GM19023 (cell line): ENCODE measurements around the gene ACOXL.
"Not testable (repeated sequence)": the region's sequence is repeated elsewhere in the genome, so short reads cannot be mapped to it uniquely, and the experiment has no call there.

Experiments used
- ATAC-seq: cut with Tn5 transposase; IDR thresholded peaks from one replicate; pipeline ENCODE4 v1.9.1; 2021; ENCODE audit warnings: mild to moderate bottlenecking, moderate library complexity; ENCODE audit not compliant: unreplicated experiment

ACOXL gene

GRCh38 chr2:110958346-110959119 lies 226.2 kb downstream of the ACOXL start:
- ATAC-seq, result no peak

DNA sequence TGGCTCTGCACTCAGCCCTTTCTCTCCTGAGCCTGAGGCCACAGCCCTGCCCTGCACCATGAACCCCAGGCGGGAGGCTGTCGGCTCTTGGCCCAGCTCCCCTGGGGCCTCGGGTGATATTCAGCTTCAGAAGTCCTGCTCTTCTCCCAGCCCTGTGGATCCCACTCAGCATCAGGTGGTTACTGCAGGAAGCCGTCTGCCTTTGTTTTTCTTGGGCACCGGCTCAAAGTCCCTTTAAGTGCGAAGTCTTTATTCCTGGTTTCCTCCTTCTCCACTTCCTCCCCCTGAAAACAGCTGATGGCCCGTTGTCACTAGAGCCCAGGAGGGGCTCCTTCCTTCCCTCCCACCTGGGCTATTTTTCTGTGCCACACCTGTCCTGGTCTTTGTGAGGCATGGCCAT lies 226.8 kb downstream of the ACOXL start:
- ATAC-seq, result no peak

DNA sequence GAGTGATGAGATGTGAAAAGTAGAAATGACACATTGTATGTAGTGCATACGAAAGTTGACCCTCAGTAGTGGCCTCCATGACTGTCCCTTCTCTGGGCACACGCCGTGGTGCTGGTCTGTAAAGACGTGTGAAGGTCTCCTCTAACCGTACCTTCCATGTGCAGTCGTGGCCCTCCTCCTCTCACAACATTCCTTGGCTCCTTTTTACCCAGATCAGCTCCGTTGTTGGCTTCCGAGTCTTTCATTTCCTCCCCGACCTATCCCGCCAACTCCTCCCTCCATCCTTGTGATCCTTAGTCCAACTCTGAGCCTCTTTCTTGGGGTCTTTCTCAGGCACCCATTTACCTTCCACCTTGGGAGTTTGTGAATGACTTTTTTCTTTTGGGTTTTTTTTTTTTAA lies 227.9 kb downstream of the ACOXL start:
- no peak for ATAC-seq

DNA sequence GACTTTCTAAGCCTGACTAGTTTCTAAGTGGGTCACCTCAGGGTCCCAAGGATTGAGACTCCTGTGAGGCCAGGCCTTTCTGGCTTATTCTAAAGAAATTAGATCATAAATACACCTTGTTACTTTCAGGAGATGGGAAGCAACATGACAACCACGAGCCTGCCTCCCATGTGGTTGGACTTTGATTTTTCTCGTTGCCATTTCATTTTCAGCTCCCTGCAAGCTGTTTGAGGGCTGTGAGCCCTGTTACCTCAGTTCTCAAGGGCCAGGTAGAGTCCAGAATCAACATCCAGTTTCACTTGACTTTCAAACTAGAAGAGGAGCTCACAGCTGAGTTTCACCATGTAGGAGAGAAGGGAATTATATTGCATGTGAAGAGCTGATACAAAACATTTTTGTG lies 228.6 kb downstream of the ACOXL start:
- ATAC-seq, result no peak

GRCh38 chr2:110961643-110962042 lies 229.3 kb downstream of the ACOXL start:
- not testable (repeated sequence) for ATAC-seq

DNA sequence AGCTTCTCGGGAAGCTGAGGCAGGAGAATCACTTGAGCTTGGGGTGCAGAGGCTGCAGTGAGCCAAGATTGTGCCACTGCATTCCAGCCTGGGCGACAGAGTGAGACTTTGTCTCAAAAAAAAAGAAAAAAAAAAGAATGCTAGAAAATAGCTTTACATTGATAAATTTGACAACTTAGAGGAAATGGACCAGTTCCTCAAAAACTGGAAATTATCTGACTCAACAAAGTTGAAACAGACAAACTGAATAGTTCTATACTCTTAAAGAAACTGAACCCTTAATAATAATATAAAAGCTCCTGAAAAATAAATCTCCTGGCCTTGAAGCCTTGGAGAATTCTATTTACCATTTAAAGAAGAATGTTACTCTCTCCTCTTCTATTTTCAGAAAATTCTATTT lies 237.3 kb downstream of the ACOXL start:
- no peak for ATAC-seq

- no peak for ATAC-seq
These were observed 237.8 kb downstream of the ACOXL start for GRCh38 chr2:110970201-110970600.

DNA sequence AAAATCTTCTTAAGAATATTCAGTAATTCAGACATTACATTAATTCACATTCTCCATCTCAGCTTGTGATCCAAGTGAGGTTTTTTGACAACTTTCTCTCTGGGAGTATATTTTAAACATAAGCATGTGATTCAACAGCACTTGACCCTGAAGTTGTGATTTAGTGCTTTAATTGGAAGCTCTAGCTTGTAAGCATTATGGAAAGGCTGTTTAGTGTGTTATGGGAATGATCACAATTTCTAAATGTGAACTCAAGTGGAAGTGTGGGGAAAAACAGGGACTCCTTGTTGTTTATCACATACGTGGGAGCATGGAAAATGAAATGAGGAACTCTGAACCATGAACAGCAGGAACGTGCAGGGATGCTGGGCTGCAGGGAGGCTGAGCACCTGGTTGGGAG lies 239.4 kb downstream of the ACOXL start:
- no peak for ATAC-seq

DNA sequence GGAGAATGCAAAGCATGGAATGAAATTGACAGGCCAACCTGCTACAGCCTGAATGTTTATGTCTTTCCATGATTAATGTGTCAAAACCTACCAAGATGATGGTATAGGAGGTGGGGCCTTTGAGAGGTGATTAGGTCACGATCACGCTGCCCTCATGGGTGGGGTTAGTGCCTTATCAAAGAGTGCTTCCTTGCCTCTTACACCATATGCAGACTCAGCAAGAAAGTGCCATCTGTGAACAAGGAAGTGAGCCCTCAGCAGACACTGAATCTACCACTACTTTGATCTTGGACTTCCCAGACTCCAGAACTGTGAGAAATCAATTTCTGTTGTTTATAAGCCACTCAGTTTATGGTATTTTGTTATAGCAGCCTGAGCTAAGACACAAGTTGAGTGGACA lies 240.9 kb downstream of the ACOXL start:
- ATAC-seq, result no peak

- ATAC-seq, result no peak
These were observed 245.0 kb downstream of the ACOXL start for GRCh38 chr2:110977403-110977802.

GRCh38 chr2:110978148-110978547 lies 245.8 kb downstream of the ACOXL start:
- ATAC-seq, result no peak

DNA sequence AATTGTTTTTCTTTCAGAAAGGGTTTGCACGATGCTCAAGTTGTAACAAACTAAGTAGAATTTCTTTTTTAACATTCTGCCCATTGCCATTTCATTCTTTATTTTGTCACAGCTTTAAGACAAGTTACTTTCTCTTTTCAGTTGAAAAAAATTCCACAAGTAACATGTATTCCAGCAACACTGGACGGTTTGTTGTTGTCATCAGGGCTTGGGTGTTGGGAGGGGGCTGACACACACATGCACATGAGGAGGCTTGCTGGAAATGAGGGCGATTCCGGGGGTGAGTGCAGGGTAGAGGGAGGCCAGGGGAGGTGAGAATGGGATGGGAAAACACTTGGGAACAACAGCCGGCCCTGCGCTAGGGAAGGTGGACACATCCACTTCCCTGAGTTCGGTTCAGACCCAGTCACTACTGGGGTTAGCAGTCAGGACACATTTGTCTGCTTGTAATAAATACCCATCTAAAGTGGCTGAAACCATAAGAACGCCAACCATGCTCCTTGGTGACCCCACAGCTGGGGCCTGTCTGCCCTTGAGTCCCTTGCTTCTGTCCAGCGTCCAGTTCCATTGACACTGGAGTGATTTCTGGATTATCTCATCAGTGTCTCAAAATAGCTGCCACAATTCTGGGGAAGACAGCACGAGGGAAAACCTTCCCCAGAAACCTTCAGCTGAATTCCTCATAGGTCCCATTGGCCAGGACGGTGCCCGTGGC lies 246.5 kb downstream of the ACOXL start:
- ATAC-seq, result no peak

- ATAC-seq, result no peak
These were observed 247.3 kb downstream of the ACOXL start for GRCh38 chr2:110979471-110980338.

DNA sequence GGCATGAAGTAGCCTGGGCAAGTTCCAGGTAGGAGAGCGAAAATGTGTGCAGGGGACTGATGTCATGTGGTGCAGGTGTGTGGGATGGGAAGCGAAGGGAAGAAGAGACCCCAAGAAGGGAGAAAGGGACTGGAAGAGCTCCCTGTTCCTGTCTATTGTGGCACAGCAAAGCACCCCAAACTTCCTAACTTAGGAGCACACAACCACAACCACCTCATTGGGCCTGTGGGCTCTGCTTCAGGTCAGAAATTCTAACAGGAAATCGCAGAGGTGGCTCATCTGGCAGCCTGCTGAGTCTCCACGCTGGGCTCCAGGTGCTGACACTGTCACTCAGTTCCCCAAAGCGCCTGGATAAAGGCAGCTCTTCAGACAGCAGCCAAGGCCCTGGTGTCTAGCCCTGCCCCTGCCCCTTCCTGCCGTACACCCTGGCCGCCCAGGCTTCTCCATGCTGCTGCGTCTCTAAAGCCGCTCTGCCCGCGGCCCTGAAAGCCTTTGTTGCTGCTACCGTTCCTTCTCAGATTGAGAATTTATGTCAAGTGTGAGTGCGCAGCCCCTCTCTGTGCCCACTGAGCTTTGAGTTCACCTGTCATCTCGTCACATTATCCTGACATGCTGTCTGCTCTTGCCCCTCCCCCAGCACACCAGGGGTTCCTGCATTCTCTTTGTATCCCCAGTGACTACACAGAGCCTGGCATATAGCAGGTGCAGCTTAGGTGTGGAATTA lies 248.1 kb downstream of the ACOXL start:
- no peak for ATAC-seq

- ATAC-seq, result no peak
These were observed 250.8 kb downstream of the ACOXL start for GRCh38 chr2:110983133-110983532.

- no peak for ATAC-seq
These were observed 252.5 kb downstream of the ACOXL start for GRCh38 chr2:110984694-110985490.

DNA sequence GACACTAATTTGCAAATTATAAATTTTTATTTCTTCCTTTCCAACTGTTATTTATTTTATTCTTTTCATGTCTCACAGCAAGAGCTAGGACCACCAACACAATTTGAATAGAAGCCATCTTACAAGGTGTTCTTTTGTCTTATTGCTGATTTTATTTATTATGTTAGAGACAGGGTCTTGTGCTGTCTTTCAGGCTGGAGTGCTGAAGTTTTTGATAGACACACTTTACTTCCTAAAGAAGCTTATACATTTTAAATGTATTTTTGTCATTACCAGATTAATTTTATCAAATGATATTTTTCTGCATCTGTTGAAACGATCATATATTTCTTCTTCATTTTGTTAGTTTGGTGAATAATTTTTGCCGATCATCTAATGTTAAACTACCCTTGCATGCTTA lies 258.1 kb downstream of the ACOXL start:
- no peak for ATAC-seq

GRCh38 chr2:110991911-110992310 lies 259.5 kb downstream of the ACOXL start:
- no peak for ATAC-seq

- no peak for ATAC-seq
These were observed 260.5 kb downstream of the ACOXL start for GRCh38 chr2:110992886-110993285.
